ENCODE results near the gene CCL25. TPM values are rescaled to one million over a fixed set of nuclear protein-coding genes. Genes with fewer than 3 reads are reported as not detected.

CCL25 gene
- total and polyA plus RNA-seq, 9 of the 15 experiments (the other 6 are each of a cell fraction or from before 2014, with no cell fraction given), result 0.15 TPM; not detected in 8

GRCh38 chr19:8096071-8096470 is 43.5 kb downstream of the CCL25 start (continued):
- TF ChIP-seq PCBP2 (IDR thresholded peaks at IDR 0.05; ENCODE audit: low read depth, low read length, poor library complexity, severe bottlenecking) (no peak), REST (IDR thresholded peaks at IDR 0.05; ENCODE audit: borderline replicate concordance) (peak; percentile 19; the same call in 1 of the 2 replicates), REST (CRISPR knock-in tag; IDR thresholded peaks at IDR 0.05; ENCODE audit: low read depth) (no peak), HOXB6 (CRISPR knock-in tag; IDR thresholded peaks at IDR 0.05; ENCODE audit: borderline replicate concordance) (no peak), NFRKB (IDR thresholded peaks at IDR 0.05; ENCODE audit: low read depth) (no peak), ZBTB26 (CRISPR knock-in tag; IDR thresholded peaks at IDR 0.05) (no peak), RUNX1 (IDR thresholded peaks at IDR 0.05; ENCODE audit: low read depth) (no peak), ADNP (tag; IDR thresholded peaks at IDR 0.05) (peak; percentile 77; the same call in 1 of the 2 replicates), GABPB1 (CRISPR knock-in tag; IDR thresholded peaks at IDR 0.05) (no peak), TEAD1 (CRISPR knock-in tag; IDR thresholded peaks at IDR 0.05) (no peak), CREB5 (CRISPR knock-in tag; IDR thresholded peaks at IDR 0.05) (no peak), ZNF707 (CRISPR knock-in tag; conservative IDR thresholded peaks at IDR 0.05) (no peak), RBFOX2 (IDR thresholded peaks at IDR 0.05; ENCODE audit: low read depth, low read length) (no peak)
